ENCODE results near the gene CTBP1. TPM values are rescaled to one million over a fixed set of nuclear protein-coding genes. Genes with fewer than 3 reads are reported as not detected.

Gene CTBP1
- total RNA-seq, 1 experiment from 2014 or later: 136 TPM

DNA sequence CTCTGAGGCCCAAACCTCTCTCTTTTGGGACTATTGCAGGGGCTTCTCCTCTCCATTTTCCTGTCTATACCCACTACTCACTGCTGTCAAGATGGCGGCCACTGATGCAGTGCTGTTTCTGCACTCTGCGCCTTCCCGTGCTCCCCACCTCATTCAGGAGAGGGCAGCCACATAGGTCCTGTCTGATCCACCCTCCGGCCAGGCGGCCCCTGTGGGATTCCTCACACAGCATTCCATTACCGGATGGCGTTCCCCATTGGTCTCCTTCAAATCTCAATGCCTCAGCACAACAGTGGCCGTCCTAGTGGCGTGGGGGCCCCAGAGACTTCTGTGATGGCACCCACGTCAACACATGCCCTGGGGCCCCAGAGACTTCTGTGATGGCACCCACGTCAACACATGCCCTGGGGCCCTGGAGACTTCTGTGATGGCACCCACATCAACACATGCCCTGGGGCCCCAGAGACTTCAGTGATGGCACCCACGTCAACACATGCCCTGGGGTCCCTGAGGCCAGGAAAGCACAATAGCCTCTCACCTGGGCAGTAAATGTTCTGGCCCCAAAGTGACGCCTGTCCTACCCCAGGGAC, 83.9 kb downstream of the CTBP1 start:
- Histone ChIP-seq H2AFZ (ENCODE audit: low read length) (no peak overlapping the region), H3K9me3 (ENCODE audit: control insufficient read depth, low read depth, low read length) (no peaks in the 10 kb centered on the region), H4K8ac (replicated peaks; ENCODE audit: insufficient read length, low read depth, low read length) (no peak overlapping the region), H3K4me1 (ENCODE audit: insufficient read depth, low read length) (no peaks in the 10 kb centered on the region), H4K5ac (ENCODE audit: insufficient read length, low read depth, low read length) (no peak overlapping the region), H3K14ac (ENCODE audit: insufficient read depth, low read length) (no peak overlapping the region), H2BK20ac (ENCODE audit: low read depth, low read length, poor library complexity, severe bottlenecking) (no peak overlapping the region), H3K27ac (ENCODE audit: insufficient read length, low read depth, low read length) (no peak overlapping the region), H3K18ac (ENCODE audit: insufficient read length, low read depth, low read length) (no peak overlapping the region), H3K4ac (ENCODE audit: low read depth, low read length) (no peak overlapping the region), H3K9ac (ENCODE audit: extremely low read depth, insufficient read length, low read length) (no peak overlapping the region), H3K23ac (ENCODE audit: insufficient read length, low read depth, low read length) (no peak overlapping the region), H3K56ac (ENCODE audit: insufficient read length, low read depth, low read length) (no peak overlapping the region), H3K4me2 (ENCODE audit: insufficient read depth, insufficient read length, low read length) (no peak overlapping the region), H2AK5ac (ENCODE audit: insufficient read length, low read length) (no peak overlapping the region), H4K91ac (ENCODE audit: insufficient read length, low read depth, low read length) (no peak overlapping the region), H3K23me2 (ENCODE audit: insufficient read length, low read depth, low read length, poor library complexity, severe bottlenecking) (no peaks in the 10 kb centered on the region), H3K79me1 (ENCODE audit: insufficient read depth, low read depth, low read length, poor library complexity, severe bottlenecking) (no peaks in the 10 kb centered on the region), H4K20me1 (ENCODE audit: control insufficient read depth, insufficient read depth, insufficient read length) (no peaks in the 10 kb centered on the region), H3T11ph (ENCODE audit: low read length) (no peak overlapping the region), H3K79me2 (ENCODE audit: insufficient read depth, low read length) (no peaks in the 10 kb centered on the region), H2BK12ac (ENCODE audit: insufficient read length, low read depth, low read length) (no peak overlapping the region), H2BK5ac (ENCODE audit: insufficient read length, low read length) (no peak overlapping the region), H2BK120ac (ENCODE audit: low read depth, low read length, poor library complexity, severe bottlenecking) (no peak overlapping the region), H3K27me3 (ENCODE audit: insufficient read depth, low read length) (peaks cover 19% of the 10 kb centered on the region; the same call in 1 of the 2 replicates), H2BK15ac (ENCODE audit: low read depth, low read length) (no peak overlapping the region)
- peaks cover 6 to 17% of the 10 kb centered on the region in 2 experiments for H3K9me3 Mint-ChIP-seq
- no peak for DNase-seq
- TF ChIP-seq, protein P1, sequence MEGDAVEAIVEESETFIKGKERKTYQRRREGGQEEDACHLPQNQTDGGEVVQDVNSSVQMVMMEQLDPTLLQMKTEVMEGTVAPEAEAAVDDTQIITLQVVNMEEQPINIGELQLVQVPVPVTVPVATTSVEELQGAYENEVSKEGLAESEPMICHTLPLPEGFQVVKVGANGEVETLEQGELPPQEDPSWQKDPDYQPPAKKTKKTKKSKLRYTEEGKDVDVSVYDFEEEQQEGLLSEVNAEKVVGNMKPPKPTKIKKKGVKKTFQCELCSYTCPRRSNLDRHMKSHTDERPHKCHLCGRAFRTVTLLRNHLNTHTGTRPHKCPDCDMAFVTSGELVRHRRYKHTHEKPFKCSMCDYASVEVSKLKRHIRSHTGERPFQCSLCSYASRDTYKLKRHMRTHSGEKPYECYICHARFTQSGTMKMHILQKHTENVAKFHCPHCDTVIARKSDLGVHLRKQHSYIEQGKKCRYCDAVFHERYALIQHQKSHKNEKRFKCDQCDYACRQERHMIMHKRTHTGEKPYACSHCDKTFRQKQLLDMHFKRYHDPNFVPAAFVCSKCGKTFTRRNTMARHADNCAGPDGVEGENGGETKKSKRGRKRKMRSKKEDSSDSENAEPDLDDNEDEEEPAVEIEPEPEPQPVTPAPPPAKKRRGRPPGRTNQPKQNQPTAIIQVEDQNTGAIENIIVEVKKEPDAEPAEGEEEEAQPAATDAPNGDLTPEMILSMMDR (conservative IDR thresholded peaks at IDR 0.05): no peak
- peaks cover 0 to 2% (median 1%) of the 10 kb centered on the region in 3 experiments; a peak in 3 of 7 replicates for H3K36me3 Mint-ChIP-seq (ENCODE audit: insufficient read depth in 1 of 3, low read depth in 3 of 3)
- peaks cover 4% of the 10 kb centered on the region in 2 experiments; a peak in 3 of 4 replicates for H3K4me1 Mint-ChIP-seq
- H3K27ac Mint-ChIP-seq: no peak overlapping the region
- no CpG with 5 or more reads among the region's 13 CpGs for WGBS (ENCODE audit: extremely low coverage, insufficient read length, low lambda C conversion rate)
- no peak overlapping the region; a peak in 1 of 5 replicates for H3K4me3 Mint-ChIP-seq
- peaks cover 73% of the 10 kb centered on the region for H3K27me3 Mint-ChIP-seq (ENCODE audit: low read depth)

All from H9 (cell line).